Neural cell (in vitro differentiated cells): ENCODE measurements around the gene NEK10. TPM values are rescaled to one million over a fixed set of nuclear protein-coding genes. Genes with fewer than 3 reads are reported as not detected.

Source experiments
- H2AFZ ChIP-seq: fragments of 200-600, 300-800 bp; sonication (generic), shearing (Covaris generic); 2 replicates; pipeline ENCODE4 v1.6.0; 2014; ENCODE audit warnings: low read depth, mild to moderate bottlenecking, antibody characterized with exemption, low read length, moderate library complexity
- H3F3A ChIP-seq: fragments of 200-600 bp; shearing (Covaris generic); 2 replicates; pipeline ENCODE4 v1.6.1; 2016; ENCODE audit warnings: mild to moderate bottlenecking, moderate library complexity, mixed read lengths, antibody characterized with exemption, low read length; ENCODE audit not compliant: insufficient read depth, poor library complexity, severe bottlenecking
- H3K27ac ChIP-seq: fragments of 200-600, 300-800 bp; sonication (generic), shearing (Covaris generic); 2 replicates; pipeline ENCODE4 v1.5.1; 2014; ENCODE audit warnings: mild to moderate bottlenecking, low read length, moderate library complexity
- H3K27me3 ChIP-seq: fragments of 300-800, 200-600 bp; sonication (generic), shearing (Covaris generic); 2 replicates; pipeline ENCODE4 v1.6.0; 2014; ENCODE audit warnings: mild to moderate bottlenecking, low read depth, low read length, moderate library complexity; ENCODE audit not compliant: insufficient read depth
- H3K36me3 ChIP-seq: fragments of 300-800, 200-600 bp; sonication (generic), shearing (Covaris generic); 2 replicates; pipeline ENCODE4 v1.5.1; 2014; ENCODE audit warnings: mild to moderate bottlenecking, antibody characterized with exemption, low read length, moderate library complexity; ENCODE audit not compliant: insufficient read depth
- H3K4me2 ChIP-seq: fragments of 300-800, 200-600 bp; sonication (generic), shearing (Covaris generic); 2 replicates; pipeline ENCODE4 v1.6.0; 2014; ENCODE audit warnings: mild to moderate bottlenecking, low read length
- H3K4me3 ChIP-seq: fragments of 300-800, 200-600 bp; sonication (generic), shearing (Covaris generic); 2 replicates; pipeline ENCODE4 v1.5.1; 2014; ENCODE audit warnings: mild to moderate bottlenecking, low read length, moderate library complexity
- H3K79me2 ChIP-seq: fragments of 200-600 bp; shearing (Covaris generic); replicated peaks from 2 replicates; pipeline ENCODE4 v1.6.0; 2014; ENCODE audit warnings: mild to moderate bottlenecking, low read length, moderate library complexity; ENCODE audit not compliant: insufficient read depth
- H3K9ac ChIP-seq: fragments of 300-800, 200-600 bp; sonication (generic), shearing (Covaris generic); 2 replicates; pipeline ENCODE4 v1.6.1; 2016; ENCODE audit warnings: mild to moderate bottlenecking, low read length, mixed read lengths
- H3K9me2 ChIP-seq: fragments of 200-600 bp; shearing (Covaris generic); 2 replicates; pipeline ENCODE4 v1.6.1; 2016; ENCODE audit warnings: mild to moderate bottlenecking, low read length, mixed read lengths; ENCODE audit not compliant: insufficient read depth
- H3K9me3 ChIP-seq: fragments of 200-600, 300-800 bp; sonication (generic), shearing (Covaris generic); 2 replicates; pipeline ENCODE4 v1.6.1; 2016; ENCODE audit warnings: mild to moderate bottlenecking, mixed run types, low read length, moderate library complexity, mixed read lengths
- H4K20me1 ChIP-seq: fragments of 200-600 bp; shearing (Covaris generic); 2 replicates; pipeline ENCODE4 v1.6.1; 2016; ENCODE audit warnings: mild to moderate bottlenecking, mixed run types; ENCODE audit not compliant: insufficient read depth
- EP300 ChIP-seq: fragments of 450-650 bp; conservative IDR thresholded peaks from 2 replicates; pipeline ENCODE4 v1.6.1; 2014; ENCODE audit warnings: antibody characterized with exemption, mild to moderate bottlenecking, moderate library complexity; ENCODE audit not compliant: poor library complexity, severe bottlenecking
- EZH2 ChIP-seq: fragments of 200-600, 300-800 bp; shearing (Covaris generic), sonication (generic); IDR thresholded peaks from 2 replicates; pipeline ENCODE4 v1.6.1; 2014; ENCODE audit warnings: antibody characterized with exemption, low read length, borderline replicate concordance, mild to moderate bottlenecking; ENCODE audit not compliant: insufficient read depth, poor library complexity, severe bottlenecking
- MXI1 ChIP-seq: fragments of 450-650 bp; conservative IDR thresholded peaks from 2 replicates; pipeline ENCODE4 v1.6.1; 2014; ENCODE audit warnings: antibody characterized with exemption, mild to moderate bottlenecking; ENCODE audit not compliant: poor library complexity, severe bottlenecking
- POLR2AphosphoS5 ChIP-seq: IDR thresholded peaks from 2 replicates; pipeline ENCODE4 v1.6.1; 2012
- RAD21 ChIP-seq: fragments of 450-650 bp; conservative IDR thresholded peaks from 2 replicates; pipeline ENCODE4 v1.6.1; 2014; ENCODE audit warnings: antibody characterized with exemption, mild to moderate bottlenecking, moderate library complexity
- SMC3 ChIP-seq: fragments of 450-650 bp; conservative IDR thresholded peaks from 2 replicates; pipeline ENCODE4 v1.6.1; 2014; ENCODE audit warnings: antibody characterized with exemption, mild to moderate bottlenecking, moderate library complexity; ENCODE audit not compliant: poor library complexity
- TAF1 ChIP-seq: IDR thresholded peaks from 2 replicates; pipeline ENCODE4 v1.6.1; 2012; ENCODE audit warnings: low read depth
- polyA plus RNA-seq: library from polyadenylated mRNA; depleted of rRNA; stranded (reverse); fragments of >200 nt; gene quantifications from 2 replicates; pipeline ENCODE4 v1.2.3, GENCODE V29; 2014
- TF ChIP-seq, protein P1 (sequence below): IDR thresholded peaks from 2 replicates; pipeline ENCODE4 v1.6.1; 2012; ENCODE audit warnings: borderline replicate concordance
- TF ChIP-seq, protein P2 (sequence below): fragments of 450-650 bp; IDR thresholded peaks from 2 replicates; pipeline ENCODE4 v1.5.1; 2014; ENCODE audit warnings: antibody characterized with exemption, mild to moderate bottlenecking, moderate library complexity; ENCODE audit not compliant: poor library complexity, severe bottlenecking

NEK10 gene
- polyA plus RNA-seq, 1 donor from 2014 or later, result 17.6 TPM

DNA sequence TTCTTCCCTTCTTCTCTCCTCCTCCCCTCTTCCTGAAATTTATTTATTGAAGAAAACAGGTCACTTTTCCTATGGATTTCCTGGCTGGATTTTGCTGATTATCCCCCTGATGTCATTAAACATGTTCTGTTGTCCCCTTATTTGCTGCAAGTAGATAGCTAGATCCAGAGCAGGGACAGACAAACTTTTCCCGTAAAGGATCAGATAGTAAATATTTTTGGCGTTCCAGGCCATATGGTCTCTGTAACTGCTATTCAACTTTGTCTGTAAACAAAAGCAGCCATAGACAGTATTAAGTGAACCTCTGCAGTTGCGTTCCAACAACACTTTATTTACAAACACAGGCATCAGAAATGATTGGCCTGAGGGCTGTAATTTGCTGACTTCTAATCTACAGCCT lies 241.3 kb downstream of the NEK10 start:
- TF ChIP-seq EZH2 (no peak), MXI1 (no peak), POLR2AphosphoS5 (no peak), EP300 (no peak), TAF1 (no peak), RAD21 (no peak), SMC3 (no peak)
- TF ChIP-seq, protein P1, sequence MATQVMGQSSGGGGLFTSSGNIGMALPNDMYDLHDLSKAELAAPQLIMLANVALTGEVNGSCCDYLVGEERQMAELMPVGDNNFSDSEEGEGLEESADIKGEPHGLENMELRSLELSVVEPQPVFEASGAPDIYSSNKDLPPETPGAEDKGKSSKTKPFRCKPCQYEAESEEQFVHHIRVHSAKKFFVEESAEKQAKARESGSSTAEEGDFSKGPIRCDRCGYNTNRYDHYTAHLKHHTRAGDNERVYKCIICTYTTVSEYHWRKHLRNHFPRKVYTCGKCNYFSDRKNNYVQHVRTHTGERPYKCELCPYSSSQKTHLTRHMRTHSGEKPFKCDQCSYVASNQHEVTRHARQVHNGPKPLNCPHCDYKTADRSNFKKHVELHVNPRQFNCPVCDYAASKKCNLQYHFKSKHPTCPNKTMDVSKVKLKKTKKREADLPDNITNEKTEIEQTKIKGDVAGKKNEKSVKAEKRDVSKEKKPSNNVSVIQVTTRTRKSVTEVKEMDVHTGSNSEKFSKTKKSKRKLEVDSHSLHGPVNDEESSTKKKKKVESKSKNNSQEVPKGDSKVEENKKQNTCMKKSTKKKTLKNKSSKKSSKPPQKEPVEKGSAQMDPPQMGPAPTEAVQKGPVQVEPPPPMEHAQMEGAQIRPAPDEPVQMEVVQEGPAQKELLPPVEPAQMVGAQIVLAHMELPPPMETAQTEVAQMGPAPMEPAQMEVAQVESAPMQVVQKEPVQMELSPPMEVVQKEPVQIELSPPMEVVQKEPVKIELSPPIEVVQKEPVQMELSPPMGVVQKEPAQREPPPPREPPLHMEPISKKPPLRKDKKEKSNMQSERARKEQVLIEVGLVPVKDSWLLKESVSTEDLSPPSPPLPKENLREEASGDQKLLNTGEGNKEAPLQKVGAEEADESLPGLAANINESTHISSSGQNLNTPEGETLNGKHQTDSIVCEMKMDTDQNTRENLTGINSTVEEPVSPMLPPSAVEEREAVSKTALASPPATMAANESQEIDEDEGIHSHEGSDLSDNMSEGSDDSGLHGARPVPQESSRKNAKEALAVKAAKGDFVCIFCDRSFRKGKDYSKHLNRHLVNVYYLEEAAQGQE, result no peak
- TF ChIP-seq, protein P2, sequence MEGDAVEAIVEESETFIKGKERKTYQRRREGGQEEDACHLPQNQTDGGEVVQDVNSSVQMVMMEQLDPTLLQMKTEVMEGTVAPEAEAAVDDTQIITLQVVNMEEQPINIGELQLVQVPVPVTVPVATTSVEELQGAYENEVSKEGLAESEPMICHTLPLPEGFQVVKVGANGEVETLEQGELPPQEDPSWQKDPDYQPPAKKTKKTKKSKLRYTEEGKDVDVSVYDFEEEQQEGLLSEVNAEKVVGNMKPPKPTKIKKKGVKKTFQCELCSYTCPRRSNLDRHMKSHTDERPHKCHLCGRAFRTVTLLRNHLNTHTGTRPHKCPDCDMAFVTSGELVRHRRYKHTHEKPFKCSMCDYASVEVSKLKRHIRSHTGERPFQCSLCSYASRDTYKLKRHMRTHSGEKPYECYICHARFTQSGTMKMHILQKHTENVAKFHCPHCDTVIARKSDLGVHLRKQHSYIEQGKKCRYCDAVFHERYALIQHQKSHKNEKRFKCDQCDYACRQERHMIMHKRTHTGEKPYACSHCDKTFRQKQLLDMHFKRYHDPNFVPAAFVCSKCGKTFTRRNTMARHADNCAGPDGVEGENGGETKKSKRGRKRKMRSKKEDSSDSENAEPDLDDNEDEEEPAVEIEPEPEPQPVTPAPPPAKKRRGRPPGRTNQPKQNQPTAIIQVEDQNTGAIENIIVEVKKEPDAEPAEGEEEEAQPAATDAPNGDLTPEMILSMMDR, result no peak
- no peak overlapping the region for H3K9ac ChIP-seq

DNA sequence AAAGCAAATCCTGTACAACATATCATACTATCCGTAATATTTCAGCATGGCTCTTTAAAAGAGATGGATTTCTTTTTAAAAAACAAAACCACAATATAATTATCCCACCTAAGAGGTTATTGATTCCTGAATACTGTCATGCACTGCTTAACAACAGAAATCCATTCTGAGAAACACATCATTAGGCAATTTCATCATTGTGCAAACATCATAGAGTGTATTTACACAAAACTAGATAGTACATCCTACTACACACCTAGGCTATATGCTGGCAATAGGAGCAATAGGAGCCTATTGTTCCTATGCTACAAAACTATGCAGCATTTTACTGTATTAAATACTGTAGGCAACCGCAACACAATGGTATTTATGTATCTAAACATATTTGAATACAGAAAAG lies 242.0 kb downstream of the NEK10 start:
- H3K9me3 ChIP-seq, result no peaks in the 10 kb centered on the region
- no peaks in the 10 kb centered on the region for H3K9me2 ChIP-seq
- TF ChIP-seq RAD21, result no peak
- no peak for TF ChIP-seq EZH2
- no peak for TF ChIP-seq TAF1
- TF ChIP-seq SMC3, result no peak
- TF ChIP-seq EP300, result no peak
- no peak for TF ChIP-seq MXI1
- TF ChIP-seq, protein P1, result no peak
- no peak for TF ChIP-seq POLR2AphosphoS5
- TF ChIP-seq, protein P2, result no peak
- H3K27ac ChIP-seq, result no peak overlapping the region
- H3K9ac ChIP-seq, result no peak overlapping the region
- no peak overlapping the region for H2AFZ ChIP-seq
- H3F3A ChIP-seq, result no peaks in the 10 kb centered on the region
- no peaks in the 10 kb centered on the region for H4K20me1 ChIP-seq
- no peaks in the 10 kb centered on the region for H3K36me3 ChIP-seq
- no peak overlapping the region for H3K4me2 ChIP-seq
- no peaks in the 10 kb centered on the region for H3K27me3 ChIP-seq
- no peaks in the 10 kb centered on the region for H3K79me2 ChIP-seq
- H3K4me3 ChIP-seq, result no peak overlapping the region

More for the DNA sequence above, 241.3 kb downstream of the NEK10 start:
- Histone ChIP-seq H3K27ac (no peak overlapping the region), H3K79me2 (no peaks in the 10 kb centered on the region), H3K27me3 (no peaks in the 10 kb centered on the region), H3K36me3 (no peaks in the 10 kb centered on the region), H3K9me3 (no peaks in the 10 kb centered on the region), H3K4me2 (no peak overlapping the region), H3K9me2 (no peaks in the 10 kb centered on the region), H3F3A (no peaks in the 10 kb centered on the region), H2AFZ (no peak overlapping the region), H4K20me1 (no peaks in the 10 kb centered on the region), H3K4me3 (no peak overlapping the region)
